Epithelial cell of proximal tubule (primary cell): ENCODE measurements around the gene TRAF5. TPM values are rescaled to one million over a fixed set of nuclear protein-coding genes. Genes with fewer than 3 reads are reported as not detected.
"Not testable (repeated sequence)": the region's sequence is repeated elsewhere in the genome, so short reads cannot be mapped to it uniquely, and the experiment has no call there.

ENCODE experiments used
- DNase-seq: peaks from one replicate; pipeline ENCODE4 v3.0.0-alpha.2; 2011; ENCODE audit warnings: low read depth
- H3K4me3 ChIP-seq: 2 replicates; pipeline ENCODE4 v1.5.1; 2011; ENCODE audit warnings: low read depth, mild to moderate bottlenecking, low read length
- total RNA-seq: library from RNA; depleted of rRNA; stranded (reverse); fragments of >200 nt; gene quantifications from 2 replicates; pipeline ENCODE4 v1.2.3, GENCODE V29; 2015
- TF ChIP-seq, protein P1 (sequence below): conservative IDR thresholded peaks from 2 replicates; pipeline ENCODE4 v1.5.1; 2012; ENCODE audit warnings: low read depth, mild to moderate bottlenecking, low read length

The TRAF5 gene
- total RNA-seq, 1 donor from 2014 or later = 6.4 TPM

DNA sequence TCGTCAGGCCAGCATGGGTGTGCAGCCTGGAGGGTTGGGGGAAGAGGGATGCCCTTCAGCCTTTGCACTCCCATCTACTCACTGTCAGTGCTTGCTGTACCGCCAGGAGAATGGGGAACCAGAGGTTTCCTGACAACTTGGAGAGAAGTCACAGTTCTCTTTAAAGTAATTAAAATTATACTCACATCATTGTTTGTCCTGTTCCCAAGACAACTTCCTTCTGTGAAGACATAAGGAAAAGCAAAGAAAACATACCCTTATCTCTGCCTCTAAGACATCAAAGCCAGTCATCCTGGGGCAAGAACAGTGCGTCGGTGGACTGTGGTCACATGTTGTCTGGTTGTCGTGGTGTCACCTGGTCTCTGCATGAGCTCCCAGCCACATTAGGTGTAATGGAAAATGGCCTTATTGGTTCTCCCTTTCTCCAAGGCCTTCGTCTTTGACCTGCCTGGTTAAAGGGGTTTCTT lies 17.6 kb downstream of the TRAF5 start:
- TF ChIP-seq, protein P1, sequence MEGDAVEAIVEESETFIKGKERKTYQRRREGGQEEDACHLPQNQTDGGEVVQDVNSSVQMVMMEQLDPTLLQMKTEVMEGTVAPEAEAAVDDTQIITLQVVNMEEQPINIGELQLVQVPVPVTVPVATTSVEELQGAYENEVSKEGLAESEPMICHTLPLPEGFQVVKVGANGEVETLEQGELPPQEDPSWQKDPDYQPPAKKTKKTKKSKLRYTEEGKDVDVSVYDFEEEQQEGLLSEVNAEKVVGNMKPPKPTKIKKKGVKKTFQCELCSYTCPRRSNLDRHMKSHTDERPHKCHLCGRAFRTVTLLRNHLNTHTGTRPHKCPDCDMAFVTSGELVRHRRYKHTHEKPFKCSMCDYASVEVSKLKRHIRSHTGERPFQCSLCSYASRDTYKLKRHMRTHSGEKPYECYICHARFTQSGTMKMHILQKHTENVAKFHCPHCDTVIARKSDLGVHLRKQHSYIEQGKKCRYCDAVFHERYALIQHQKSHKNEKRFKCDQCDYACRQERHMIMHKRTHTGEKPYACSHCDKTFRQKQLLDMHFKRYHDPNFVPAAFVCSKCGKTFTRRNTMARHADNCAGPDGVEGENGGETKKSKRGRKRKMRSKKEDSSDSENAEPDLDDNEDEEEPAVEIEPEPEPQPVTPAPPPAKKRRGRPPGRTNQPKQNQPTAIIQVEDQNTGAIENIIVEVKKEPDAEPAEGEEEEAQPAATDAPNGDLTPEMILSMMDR = no peak
- no peak for DNase-seq
- H3K4me3 ChIP-seq = no peak overlapping the region

DNA sequence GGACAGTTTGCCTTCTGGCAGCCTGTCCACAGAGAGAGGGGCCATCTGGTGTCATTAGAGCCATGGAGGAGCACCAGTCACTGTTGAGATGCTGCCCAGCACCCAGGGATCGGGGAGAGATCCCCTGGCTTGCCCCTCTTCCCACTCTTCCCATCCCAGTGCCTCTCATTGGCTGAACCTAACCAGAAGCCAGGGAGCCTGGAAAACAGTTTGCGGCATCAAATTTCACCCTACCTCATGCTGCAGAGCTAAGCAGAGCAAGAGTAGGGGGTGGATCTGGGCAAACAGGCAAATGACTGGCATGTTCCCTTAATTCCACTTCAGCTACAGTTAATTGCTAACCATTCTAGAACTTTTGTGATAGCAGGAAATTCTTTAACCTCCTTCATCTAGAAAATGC lies 19.1 kb downstream of the TRAF5 start:
- TF ChIP-seq, protein P1 = no peak
- H3K4me3 ChIP-seq = no peak overlapping the region
- DNase-seq = no peak

DNA sequence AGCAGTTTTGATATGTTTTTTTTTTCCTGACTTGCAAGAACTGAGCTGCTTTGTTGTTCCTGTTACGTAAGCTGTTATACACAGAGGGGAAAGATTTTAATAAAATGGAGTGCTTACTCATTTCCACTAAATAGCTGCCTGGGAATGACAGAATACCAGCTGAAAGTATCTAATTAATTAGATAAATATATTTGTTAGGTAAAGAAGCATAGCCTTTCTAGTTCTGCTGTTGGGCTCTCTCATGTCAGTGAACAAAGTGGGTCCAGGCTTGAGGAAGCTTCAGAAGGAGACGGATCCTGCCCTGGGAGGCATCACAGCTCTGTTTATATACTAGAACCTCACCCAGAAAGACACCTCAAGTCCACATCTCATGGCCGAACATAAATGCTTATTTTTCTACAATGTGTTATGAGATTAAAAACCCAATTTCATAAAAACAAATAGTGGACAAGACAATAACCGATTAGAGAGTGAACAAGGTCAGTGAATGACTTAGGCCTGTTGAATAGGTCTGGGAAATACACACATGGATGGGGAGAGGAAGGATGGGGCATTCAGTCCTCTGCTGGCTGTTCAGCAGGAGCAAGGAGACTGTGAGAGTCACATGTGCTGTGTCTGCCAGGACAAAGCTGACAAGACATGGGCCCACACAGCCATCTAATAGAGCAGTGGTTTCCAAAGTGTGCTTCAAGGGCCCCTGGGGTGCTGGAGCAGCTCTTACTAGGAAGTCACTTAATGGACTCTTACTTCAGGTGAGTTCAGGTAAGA lies 20.6 kb downstream of the TRAF5 start:
- no peak overlapping the region for H3K4me3 ChIP-seq
- no peak for DNase-seq
- TF ChIP-seq, protein P1 = no peak

DNA sequence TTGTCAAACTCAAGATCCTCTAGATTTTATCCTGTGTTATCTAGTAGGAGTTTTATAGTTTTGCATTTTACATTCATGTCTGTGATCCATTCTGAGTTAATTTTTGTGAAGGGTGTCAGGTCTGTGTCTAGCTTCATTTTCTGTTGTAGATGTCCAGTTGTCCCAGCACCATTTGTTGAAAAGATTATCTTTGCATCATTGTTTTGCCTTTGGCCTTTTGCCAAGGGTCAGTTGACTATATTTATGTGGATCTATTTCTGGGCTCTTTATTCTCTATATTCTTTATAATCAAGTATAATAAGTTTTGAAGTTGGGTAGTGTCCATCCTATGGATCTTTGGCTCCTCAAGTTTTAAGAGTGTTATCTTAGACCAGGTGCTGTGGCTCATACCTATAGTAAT lies 21.9 kb downstream of the TRAF5 start:
- TF ChIP-seq, protein P1 = no peak
- no peak overlapping the region for H3K4me3 ChIP-seq
- DNase-seq = no peak

DNA sequence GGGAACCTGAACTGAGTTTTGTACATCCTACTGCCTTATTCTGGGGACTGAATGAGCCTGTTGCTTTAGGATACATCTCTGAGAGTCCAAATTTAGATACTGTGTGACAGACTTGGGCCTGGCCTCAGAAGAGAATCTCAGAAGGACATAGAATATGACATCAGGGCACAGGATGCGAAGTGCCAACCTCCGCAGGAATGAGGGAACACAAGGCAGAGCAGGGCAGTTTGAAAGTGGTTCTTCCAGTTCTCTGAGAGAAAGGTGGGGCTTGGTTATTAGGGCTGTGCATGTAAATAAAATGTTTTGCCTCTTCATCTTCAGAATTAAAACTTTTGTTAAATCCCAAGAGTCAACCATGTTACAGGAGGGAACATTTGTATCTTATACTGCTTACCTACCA lies 23.1 kb downstream of the TRAF5 start:
- DNase-seq = no peak
- TF ChIP-seq, protein P1 = no peak
- H3K4me3 ChIP-seq = no peak overlapping the region

DNA sequence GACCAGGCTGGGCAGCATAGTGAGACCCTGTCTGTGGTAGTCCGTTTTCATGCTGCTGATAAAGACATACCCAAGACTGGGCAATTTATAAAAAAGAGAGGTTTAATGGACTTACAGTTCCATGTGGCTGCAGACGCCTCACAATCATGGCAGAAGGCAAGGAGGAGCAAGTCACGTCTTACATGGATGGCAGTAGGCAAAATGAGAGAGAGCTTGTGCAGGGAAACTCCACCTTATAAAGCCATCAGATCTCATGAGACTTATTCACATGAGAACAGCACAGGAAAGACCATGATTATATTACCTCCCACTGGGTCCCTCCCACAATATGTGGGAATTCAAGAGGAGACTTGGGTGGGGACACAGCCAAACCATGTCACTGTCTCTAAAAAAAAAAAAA lies 25.4 kb downstream of the TRAF5 start:
- not testable (repeated sequence) for H3K4me3 ChIP-seq, DNase-seq

DNA sequence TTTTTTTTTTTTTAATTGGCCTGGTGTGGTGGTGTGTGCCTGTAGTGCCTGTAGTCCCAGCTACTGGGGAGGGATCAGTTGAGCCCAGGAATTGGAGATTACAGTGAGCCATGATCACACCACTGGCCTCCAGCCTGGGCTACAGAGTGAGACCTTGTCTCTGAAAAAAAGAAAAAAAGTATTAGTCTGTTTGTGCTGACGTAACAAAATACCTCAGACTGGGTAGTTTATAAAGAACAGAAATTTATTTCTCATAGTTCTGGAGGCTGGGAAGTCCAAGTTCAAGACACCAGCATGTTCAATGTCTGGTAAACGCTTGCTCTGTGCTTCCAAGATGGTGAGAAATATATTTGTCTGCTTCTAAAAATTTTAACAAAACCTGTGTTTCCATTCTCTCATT lies 25.8 kb downstream of the TRAF5 start:
- no peak overlapping the region for H3K4me3 ChIP-seq
- TF ChIP-seq, protein P1 = no peak
- DNase-seq = no peak
